H1 (cell line): ENCODE measurements around the gene POLE3.
"Not testable (repeated sequence)": the region's sequence is repeated elsewhere in the genome, so short reads cannot be mapped to it uniquely, and the experiment has no call there.

Experiments
- BRCA1 ChIP-seq: IDR thresholded peaks from 2 replicates; pipeline ENCODE4 v1.6.1; 2012; ENCODE audit warnings: low read depth, low read length, improper control_type of control experiment
- CTCF ChIP-seq, 3 experiments: IDR thresholded peaks; 1 replicate in 2 of 3; 2 replicates in 1 of 3; pipeline versions ENCODE4 v1.5.1 to v1.6.1; 2011; ENCODE audit warnings: low read length in 3 of 3, mild to moderate bottlenecking in 3 of 3, inconsistent platforms in 2 of 3, low read depth in 1 of 3, moderate library complexity in 1 of 3; ENCODE audit not compliant: insufficient read depth in 1 of 3; ENCODE audit errors: control extremely low read depth in 1 of 3
- MAX ChIP-seq: IDR thresholded peaks from 2 replicates; pipeline ENCODE4 v1.6.1; 2012; ENCODE audit warnings: inconsistent platforms
- YY1 ChIP-seq: IDR thresholded peaks from 2 replicates; pipeline ENCODE4 v1.6.1; 2011; ENCODE audit warnings: low read depth, mild to moderate bottlenecking, low read length

- not testable (repeated sequence) for TF ChIP-seq MAX; YY1; CTCF (IDR thresholded peaks at IDR 0.05; ENCODE audit: control extremely low read depth in 1 of 3, insufficient read depth in 1 of 3, low read depth in 1 of 3, low read length in 3 of 3); BRCA1
Measured at GRCh38 chr9:113381441-113381840, 29.0 kb downstream of the POLE3 start.
